PC-9 (cell line): ENCODE results near the gene CHRNA9. TPM values are rescaled to one million over a fixed set of nuclear protein-coding genes. Genes with fewer than 3 reads are reported as not detected.
A peak's percentile ranks its signal among the peaks of the same experiment; 100 is the strongest.

Source experiments
- BruUV-seq: library from RNA; stranded (reverse); fragments of 400-500 nt; replicated peaks from 2 replicates; lab custom pipeline; 2021; lab: Mats Ljungman, UMichigan
- CTCF ChIA-PET: fragments of 300-600 bp; sonication (Branson Sonifier 250); formaldehyde crosslinking; loops from one replicate; lab custom pipeline; 2022; ENCODE audit warnings: antibody characterized with exemption; lab: Charles Lee
- POLR2A ChIA-PET: fragments of 300-600 bp; sonication (Branson Sonifier 250); formaldehyde crosslinking; loops from one replicate; lab custom pipeline; 2022; ENCODE audit warnings: antibody characterized with exemption; ENCODE audit not compliant: unreplicated experiment; lab: Charles Lee
- DNase-seq, 2 experiments: peaks; one replicate each; pipeline versions ENCODE4 v3.0.0 to v3.0.0-alpha.2; 2015 to 2022; ENCODE audit warnings: mixed read lengths in 1 of 2
- H2AFZ ChIP-seq: fragments of 200-600 bp; sonication (generic); 2 replicates; pipeline ENCODE4 v1.8.1; 2017; ENCODE audit warnings: antibody characterized with exemption
- H3F3A ChIP-seq: fragments of 200-600 bp; sonication (generic); 2 replicates; pipeline ENCODE4 v1.8.1; 2017; ENCODE audit warnings: antibody characterized with exemption, mild to moderate bottlenecking, low read depth; ENCODE audit not compliant: insufficient read depth
- H3K27ac ChIP-seq: fragments of 200-600 bp; sonication (generic); 2 replicates; pipeline ENCODE4 v1.6.1; 2016; ENCODE audit warnings: mixed run types
- H3K27me3 ChIP-seq: fragments of 200-600 bp; sonication (generic); 2 replicates; pipeline ENCODE4 v1.6.1; 2016; ENCODE audit warnings: low read depth, mixed run types; ENCODE audit not compliant: insufficient read depth
- H3K36me3 ChIP-seq: fragments of 200-600 bp; sonication (generic); 2 replicates; pipeline ENCODE4 v1.6.1; 2016; ENCODE audit warnings: low read depth, mixed run types
- H3K4me1 ChIP-seq: fragments of 200-600 bp; sonication (generic); replicated peaks from 2 replicates; pipeline ENCODE4 v1.6.1; 2016; ENCODE audit warnings: mixed run types; ENCODE audit not compliant: insufficient read depth
- H3K4me2 ChIP-seq: fragments of 200-600 bp; sonication (generic); 2 replicates; pipeline ENCODE4 v1.6.1; 2017; ENCODE audit warnings: mixed run types
- H3K4me3 ChIP-seq: fragments of 200-600 bp; sonication (generic); 2 replicates; pipeline ENCODE4 v1.6.1; 2016; ENCODE audit warnings: mixed run types
- H3K79me2 ChIP-seq: fragments of 200-600 bp; sonication (generic); 2 replicates; pipeline ENCODE4 v1.6.1; 2017; ENCODE audit warnings: low read depth, mixed run types
- H3K9me2 ChIP-seq: fragments of 200-600 bp; sonication (generic); 2 replicates; pipeline ENCODE4 v1.8.1; 2017; ENCODE audit warnings: mild to moderate bottlenecking; ENCODE audit not compliant: insufficient read depth
- H3K9me3 ChIP-seq: fragments of 200-600 bp; sonication (generic); 2 replicates; pipeline ENCODE4 v1.8.1; 2016; ENCODE audit warnings: low read depth; ENCODE audit not compliant: insufficient read depth
- H4K20me1 ChIP-seq: fragments of 200-600 bp; sonication (generic); 2 replicates; pipeline ENCODE4 v1.8.1; 2017; ENCODE audit not compliant: insufficient read depth
- CTCF ChIP-seq: fragments of 200-600 bp; sonication (generic); conservative IDR thresholded peaks from 2 replicates; pipeline ENCODE4 v1.6.1; 2017; ENCODE audit warnings: mixed run types, antibody characterized with exemption, mild to moderate bottlenecking, moderate library complexity
- EZH2 ChIP-seq: fragments of 200-600 bp; sonication (generic); IDR thresholded peaks from 2 replicates; pipeline ENCODE4 v1.8.0; 2017; ENCODE audit warnings: antibody characterized with exemption, low read depth
- intact Hi-C: fragments of 100-400 bp; cut with micrococcal nuclease; formaldehyde crosslinking; loops from one replicate; pipeline ENCODE4 v1.10.0; 2022; ENCODE audit not compliant: unreplicated experiment
- total RNA-seq: library from RNA; stranded (reverse); gene quantifications from 2 replicates; pipeline ENCODE4 v1.2.3, GENCODE V29; 2021

The CHRNA9 gene
- total RNA-seq, 1 experiment from 2014 or later = not detected

GRCh38 chr4:40328383-40328782, 6.8 kb upstream of the CHRNA9 start:
- peak overlapping the region; percentile 51 for H3K4me2 ChIP-seq
- ChIA-PET CTCF (no interaction called here), POLR2A (interaction anchor here (0.6 kb wide), 3 partner anchors 12 to 372 kb away, joined by 3 to 7 read pairs (median 4); no protein-coding TSS in a partner anchor)
- no peaks in the 10 kb centered on the region for H3K79me2 ChIP-seq
- H2AFZ ChIP-seq = no peak overlapping the region
- peaks cover 10% of the 10 kb centered on the region; the same call in 1 of the 2 replicates for H3F3A ChIP-seq
- TF ChIP-seq EZH2 (no peak), CTCF (no peak)
- H3K27me3 ChIP-seq = no peaks in the 10 kb centered on the region
- H3K36me3 ChIP-seq = no peaks in the 10 kb centered on the region
- DNase-seq = peak in 1 of 2 experiments; percentile 71
- H3K9me3 ChIP-seq = no peaks in the 10 kb centered on the region; the same call in 1 of the 2 replicates
- BruUV-seq = no TSS peak
- peaks cover 36% of the 10 kb centered on the region for H3K4me1 ChIP-seq
- H3K4me3 ChIP-seq = no peak overlapping the region
- H4K20me1 ChIP-seq = no peaks in the 10 kb centered on the region
- peak overlapping the region; percentile 71 for H3K27ac ChIP-seq
- intact Hi-C loops = no loop called here
- H3K9me2 ChIP-seq = no peaks in the 10 kb centered on the region

- intact Hi-C loops = loop anchor here (5.0 kb wide), 1 partner anchor 72 kb away; no protein-coding TSS in a partner anchor
- POLR2A ChIA-PET = no interaction called here
- H3K36me3 ChIP-seq = no peaks in the 10 kb centered on the region
- no peak for DNase-seq
- H3F3A ChIP-seq = peaks cover 23% of the 10 kb centered on the region; the same call in 1 of the 2 replicates
- H3K9me3 ChIP-seq = no peaks in the 10 kb centered on the region; the same call in 1 of the 2 replicates
- H3K4me3 ChIP-seq = no peak overlapping the region
- H3K4me2 ChIP-seq = no peak overlapping the region
- H2AFZ ChIP-seq = no peak overlapping the region
- no peaks in the 10 kb centered on the region for H3K9me2 ChIP-seq
- no peaks in the 10 kb centered on the region for H3K27me3 ChIP-seq
- H3K79me2 ChIP-seq = no peaks in the 10 kb centered on the region
- CTCF ChIA-PET = no interaction called here
- no peak overlapping the region for H3K27ac ChIP-seq
- no peaks in the 10 kb centered on the region for H4K20me1 ChIP-seq
- no peak for TF ChIP-seq EZH2
- TF ChIP-seq CTCF = no peak
- peaks cover 50% of the 10 kb centered on the region for H3K4me1 ChIP-seq
- no TSS peak for BruUV-seq
These were observed 5.3 kb upstream of the CHRNA9 start for GRCh38 chr4:40329805-40330204.

GRCh38 chr4:40330536-40330935, 4.6 kb upstream of the CHRNA9 start:
- H3K9me3 ChIP-seq = no peaks in the 10 kb centered on the region; the same call in 1 of the 2 replicates
- H3K36me3 ChIP-seq = no peaks in the 10 kb centered on the region
- H3K9me2 ChIP-seq = no peaks in the 10 kb centered on the region
- no peak overlapping the region for H3K27ac ChIP-seq
- H3K27me3 ChIP-seq = no peaks in the 10 kb centered on the region
- DNase-seq = no peak
- BruUV-seq = no TSS peak
- no peaks in the 10 kb centered on the region for H3K79me2 ChIP-seq
- TF ChIP-seq EZH2 (no peak), CTCF (no peak)
- intact Hi-C loops = loop anchor here (5.0 kb wide), 1 partner anchor 72 kb away; no protein-coding TSS in a partner anchor
- H4K20me1 ChIP-seq = no peaks in the 10 kb centered on the region
- CTCF ChIA-PET = no interaction called here
- H3F3A ChIP-seq = peaks cover 26% of the 10 kb centered on the region; the same call in 1 of the 2 replicates
- POLR2A ChIA-PET = no interaction called here
- H3K4me2 ChIP-seq = no peak overlapping the region
- H2AFZ ChIP-seq = no peak overlapping the region
- no peak overlapping the region for H3K4me3 ChIP-seq
- peaks cover 58% of the 10 kb centered on the region for H3K4me1 ChIP-seq
